D721Med (cell line): ENCODE results near the gene STARD10.

ENCODE experiments used
- DNase-seq: peaks from one replicate; pipeline ENCODE4 v3.0.0; 2011; ENCODE audit warnings: low spot score; ENCODE audit not compliant: insufficient read length
- FAIRE-seq: peaks from 2 replicates; lab custom pipeline; 2011; peaks lifted over from hg19 to GRCh38; lab: Jason Lieb, UNC
- TF ChIP-seq, protein P1 (sequence below): IDR thresholded peaks from 2 replicates; pipeline ENCODE4 v1.5.1; 2012; ENCODE audit warnings: mild to moderate bottlenecking, control low read depth; ENCODE audit not compliant: insufficient read depth; ENCODE audit errors: missing control alignments

The STARD10 gene

DNA sequence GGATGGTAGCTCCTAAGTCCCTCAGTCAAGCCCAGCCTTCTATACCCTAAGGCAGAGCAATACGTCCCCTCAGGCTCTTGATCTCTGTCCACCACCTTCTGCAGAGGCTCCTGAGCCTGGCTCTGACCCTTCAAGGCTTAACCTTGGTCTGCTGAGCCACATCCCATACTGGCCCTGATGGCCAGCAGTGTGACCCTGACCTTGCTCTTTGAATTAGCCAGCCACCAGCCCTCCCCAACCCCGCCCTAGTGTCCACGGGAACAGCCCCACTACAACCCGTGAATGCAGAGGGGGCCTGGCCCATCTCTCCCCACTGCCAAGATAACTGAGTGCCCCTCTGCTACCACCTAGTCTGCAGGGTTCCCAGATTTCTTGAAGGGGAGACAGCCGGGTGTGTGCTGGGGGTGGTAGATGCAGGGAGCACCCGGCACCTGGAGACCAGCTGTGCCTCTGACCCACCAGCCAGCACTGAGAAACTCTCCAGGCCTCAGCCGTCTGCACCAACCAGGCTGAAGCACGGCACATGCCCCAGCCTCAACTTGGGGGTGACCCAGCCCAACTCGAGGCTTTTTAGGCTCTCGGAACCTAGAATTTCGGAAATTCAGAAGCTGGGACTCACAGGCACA lies 47.8 kb downstream of the STARD10 start:
- DNase-seq (no peak), FAIRE-seq (no peak)
- TF ChIP-seq, protein P1, sequence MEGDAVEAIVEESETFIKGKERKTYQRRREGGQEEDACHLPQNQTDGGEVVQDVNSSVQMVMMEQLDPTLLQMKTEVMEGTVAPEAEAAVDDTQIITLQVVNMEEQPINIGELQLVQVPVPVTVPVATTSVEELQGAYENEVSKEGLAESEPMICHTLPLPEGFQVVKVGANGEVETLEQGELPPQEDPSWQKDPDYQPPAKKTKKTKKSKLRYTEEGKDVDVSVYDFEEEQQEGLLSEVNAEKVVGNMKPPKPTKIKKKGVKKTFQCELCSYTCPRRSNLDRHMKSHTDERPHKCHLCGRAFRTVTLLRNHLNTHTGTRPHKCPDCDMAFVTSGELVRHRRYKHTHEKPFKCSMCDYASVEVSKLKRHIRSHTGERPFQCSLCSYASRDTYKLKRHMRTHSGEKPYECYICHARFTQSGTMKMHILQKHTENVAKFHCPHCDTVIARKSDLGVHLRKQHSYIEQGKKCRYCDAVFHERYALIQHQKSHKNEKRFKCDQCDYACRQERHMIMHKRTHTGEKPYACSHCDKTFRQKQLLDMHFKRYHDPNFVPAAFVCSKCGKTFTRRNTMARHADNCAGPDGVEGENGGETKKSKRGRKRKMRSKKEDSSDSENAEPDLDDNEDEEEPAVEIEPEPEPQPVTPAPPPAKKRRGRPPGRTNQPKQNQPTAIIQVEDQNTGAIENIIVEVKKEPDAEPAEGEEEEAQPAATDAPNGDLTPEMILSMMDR, result no peak

DNA sequence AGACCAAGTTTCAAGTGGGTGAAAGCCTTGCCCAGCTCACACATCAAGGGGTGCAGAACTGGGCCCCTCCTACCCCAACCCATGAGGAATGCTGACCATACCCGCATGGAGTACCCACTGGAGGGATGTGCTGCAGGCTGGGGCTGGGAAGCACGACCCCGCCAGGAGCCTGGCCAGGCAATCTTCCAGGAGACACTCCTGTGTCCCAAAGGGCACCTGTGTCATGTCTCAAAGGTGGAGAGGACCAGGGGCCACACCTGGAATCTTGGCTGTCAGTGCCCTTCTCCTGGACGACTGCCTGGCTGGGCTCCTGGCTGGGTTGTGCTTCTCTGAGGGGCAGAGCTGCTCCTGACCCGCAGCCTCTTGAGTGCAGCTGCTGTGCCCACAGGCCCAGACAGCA lies 48.3 kb downstream of the STARD10 start:
- DNase-seq, result no peak

DNA sequence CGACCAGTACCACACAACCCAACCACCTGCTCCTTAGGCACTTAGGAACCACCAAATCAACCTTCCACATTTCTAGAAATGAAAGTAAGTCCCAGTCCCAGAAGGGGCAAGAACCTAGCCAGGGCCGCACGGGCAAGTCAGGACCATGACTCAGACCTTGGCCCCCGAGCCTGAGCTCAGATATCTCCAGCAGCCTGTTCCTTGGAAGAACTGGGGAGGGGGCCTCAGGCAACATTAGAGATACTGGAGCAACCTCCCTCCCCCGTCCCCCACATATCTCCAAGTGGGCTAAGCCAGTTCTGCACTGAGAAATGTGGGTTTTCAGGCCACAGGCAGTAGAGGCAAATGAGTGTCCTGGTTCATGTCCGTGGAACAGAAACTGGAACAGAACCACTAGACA lies 49.4 kb downstream of the STARD10 start:
- TF ChIP-seq, protein P1, result no peak
- no peak for DNase-seq
- no peak for FAIRE-seq

More for the DNA sequence above, 48.3 kb downstream of the STARD10 start:
- no peak for FAIRE-seq
- TF ChIP-seq, protein P1, result no peak

DNA sequence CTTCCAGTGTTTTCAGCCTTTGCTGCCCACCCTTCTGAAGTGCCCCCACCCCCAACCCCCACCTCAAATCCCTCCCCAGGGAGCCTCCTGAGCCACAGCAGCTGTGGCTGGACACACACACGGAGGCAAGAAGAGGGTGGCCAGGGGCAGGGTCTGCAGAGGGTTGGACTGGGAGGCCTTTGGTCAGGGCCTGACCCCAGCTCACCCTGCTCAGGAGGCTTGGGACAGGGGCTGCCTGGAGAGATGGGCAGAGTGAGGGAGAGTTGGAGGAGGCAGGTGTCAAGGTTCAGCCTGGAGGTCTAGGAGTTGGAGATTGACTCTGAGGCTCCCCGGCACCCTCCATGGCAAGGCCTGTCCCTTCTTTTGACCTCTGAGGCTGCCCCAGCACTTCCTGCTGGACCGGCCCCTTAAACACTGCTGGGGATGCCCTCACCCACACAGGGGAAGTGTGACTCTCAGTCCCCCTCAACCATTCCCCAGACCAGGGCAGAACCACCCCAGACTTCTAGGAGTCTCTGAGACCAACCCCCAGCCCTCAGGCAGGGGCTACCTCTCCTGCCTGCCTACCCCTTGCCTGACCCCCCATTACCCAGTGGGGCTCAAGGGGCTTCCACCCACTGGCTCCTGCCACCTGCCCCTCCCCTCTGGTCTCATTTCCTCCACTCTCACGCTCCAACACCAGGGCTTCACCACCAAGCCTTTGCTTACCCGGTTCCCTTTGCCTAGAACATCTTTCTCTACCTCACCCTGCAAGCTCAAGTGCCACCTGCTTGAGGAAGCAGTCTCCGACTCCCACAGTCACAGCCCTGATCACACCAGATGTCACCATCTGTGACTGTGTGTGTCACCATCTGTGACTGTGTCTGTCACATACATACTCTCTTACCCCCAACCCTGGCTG lies 50.3 kb downstream of the STARD10 start:
- DNase-seq (peak; percentile 86), FAIRE-seq (peak; percentile 85)
- TF ChIP-seq, protein P1, result no peak

DNA sequence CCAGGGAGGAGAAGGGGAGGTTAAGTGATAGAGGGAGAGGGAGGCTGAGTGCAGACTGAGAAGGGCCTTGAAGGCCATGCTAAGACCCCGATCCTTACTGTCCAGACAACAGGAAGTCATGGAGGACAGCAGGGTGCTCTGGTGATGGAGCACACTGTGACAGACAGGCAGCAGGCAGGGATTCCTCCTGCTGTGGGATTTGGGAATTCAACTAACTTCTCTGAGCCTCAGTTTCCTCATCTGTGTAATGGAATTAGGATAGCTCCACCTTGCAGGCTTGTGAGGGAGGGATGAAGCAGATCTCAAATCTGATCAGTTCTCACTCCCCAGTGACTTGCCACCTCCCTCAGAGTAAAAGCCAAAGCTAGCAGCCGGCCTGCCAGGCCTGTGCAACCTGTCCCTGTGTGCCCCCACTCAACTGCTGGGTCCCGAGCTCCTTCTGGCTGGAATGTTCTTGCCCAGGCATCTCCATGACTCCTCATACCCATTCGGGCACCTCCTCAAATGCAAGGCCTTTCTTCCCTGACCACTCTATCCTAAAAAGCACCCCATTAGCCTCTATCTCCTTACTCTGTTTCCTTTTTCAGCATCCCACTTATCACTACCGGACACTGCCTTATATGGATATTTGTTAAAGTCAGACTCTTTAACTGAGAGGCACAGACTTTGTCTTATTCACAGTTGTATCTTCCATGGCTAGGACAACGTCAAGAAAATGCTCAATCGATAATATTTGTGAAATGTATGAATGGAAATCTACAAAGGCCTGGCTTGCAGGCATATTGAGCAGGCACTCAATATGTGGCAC lies 51.1 kb downstream of the STARD10 start:
- no peak for FAIRE-seq
- TF ChIP-seq, protein P1, result no peak
- DNase-seq, result no peak

DNA sequence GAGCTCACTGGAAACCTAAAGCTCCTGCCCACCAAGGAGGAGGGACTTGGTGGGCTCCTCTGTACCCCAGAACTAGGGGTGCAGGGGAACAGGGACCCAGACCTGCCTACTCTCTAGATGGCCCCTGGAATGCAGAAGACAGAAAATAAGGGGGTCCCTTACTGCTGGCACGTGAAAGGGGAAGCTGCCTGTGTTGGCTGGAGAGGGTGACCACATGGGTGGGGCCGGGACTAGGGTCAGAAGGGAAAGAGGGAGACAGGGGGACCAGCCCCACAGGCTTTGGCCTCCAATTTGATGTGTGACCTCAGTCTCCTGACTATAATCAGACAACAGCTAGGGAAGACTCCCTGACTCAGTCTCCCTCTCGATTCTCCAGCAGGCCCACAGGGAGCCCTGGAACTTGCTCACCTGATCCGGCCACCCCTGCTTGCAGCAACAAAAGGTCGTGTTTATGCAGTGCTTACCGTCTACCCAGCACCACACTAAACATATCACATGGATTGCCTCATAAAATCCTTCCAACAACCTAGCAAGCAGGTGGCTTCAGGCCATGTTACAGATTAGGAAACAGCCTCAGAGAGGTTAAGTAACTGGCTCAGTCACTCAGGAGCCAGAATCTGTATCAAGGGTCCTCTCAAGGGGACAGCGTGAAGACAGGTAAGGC lies 51.9 kb downstream of the STARD10 start:
- DNase-seq (no peak), FAIRE-seq (no peak)
- TF ChIP-seq, protein P1, result no peak
